GM18508 (cell line): Measurements from ENCODE around the gene TCEA3.

Experiments
- ATAC-seq: cut with Tn5 transposase; IDR thresholded peaks from one replicate; pipeline ENCODE4 v1.9.1; 2021; ENCODE audit warnings: moderate number of reproducible peaks; ENCODE audit not compliant: insufficient read depth, unreplicated experiment

The TCEA3 gene

DNA sequence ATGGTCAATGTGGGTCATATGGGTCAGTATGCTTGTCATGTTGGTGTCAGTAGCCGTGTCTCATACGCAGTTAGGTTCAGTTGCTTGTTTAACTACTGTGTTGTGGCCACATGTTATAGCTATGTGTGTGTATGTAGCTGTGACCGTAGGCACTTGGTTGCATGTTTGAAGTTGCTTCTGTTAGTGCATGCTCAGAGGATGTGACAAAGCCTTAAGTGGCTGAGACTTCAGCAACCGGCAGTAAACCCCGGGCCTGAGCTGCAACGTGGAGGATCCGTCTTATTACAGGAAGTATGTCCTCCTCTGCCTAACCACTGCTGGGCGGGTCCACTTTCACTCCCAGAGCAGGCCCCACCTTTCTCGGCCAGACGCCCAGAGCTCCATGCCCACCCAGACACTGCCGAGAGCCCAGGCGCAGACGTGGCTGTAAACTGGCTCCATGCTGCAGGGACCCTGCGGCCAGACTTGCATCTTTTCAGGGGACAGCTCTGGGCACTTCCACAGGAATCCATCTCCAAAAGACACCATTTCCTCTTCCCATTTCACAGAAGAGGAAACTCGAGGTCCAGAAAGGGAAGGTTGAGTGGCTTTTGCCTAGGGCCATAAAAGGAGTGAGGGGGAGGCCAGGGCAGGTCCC is 2.2 kb downstream of the TCEA3 start:
- no peak for ATAC-seq

DNA sequence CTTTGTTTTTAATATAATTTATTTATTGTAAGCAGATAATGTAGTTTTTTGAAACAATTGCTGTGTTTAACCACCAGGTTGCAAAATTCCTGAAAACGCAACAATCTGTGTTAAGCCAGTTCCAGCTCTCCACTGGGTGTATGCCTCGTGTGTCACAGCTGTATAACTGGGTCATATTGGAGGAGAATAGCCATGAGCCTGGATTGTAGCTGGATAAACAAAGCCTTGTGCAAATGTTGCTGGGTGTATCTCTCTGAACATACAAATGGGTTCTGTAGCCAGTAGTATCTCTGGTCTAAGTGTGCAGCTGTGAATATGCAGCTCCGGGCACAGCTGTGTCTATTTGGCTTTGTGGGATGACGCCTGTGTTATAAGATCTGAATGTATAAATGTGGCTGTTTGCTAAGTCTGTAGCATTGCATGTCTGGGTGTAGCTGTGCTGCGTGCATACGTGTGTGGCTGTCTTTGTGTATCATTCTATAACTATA is 2.8 kb downstream of the TCEA3 start:
- no peak for ATAC-seq

DNA sequence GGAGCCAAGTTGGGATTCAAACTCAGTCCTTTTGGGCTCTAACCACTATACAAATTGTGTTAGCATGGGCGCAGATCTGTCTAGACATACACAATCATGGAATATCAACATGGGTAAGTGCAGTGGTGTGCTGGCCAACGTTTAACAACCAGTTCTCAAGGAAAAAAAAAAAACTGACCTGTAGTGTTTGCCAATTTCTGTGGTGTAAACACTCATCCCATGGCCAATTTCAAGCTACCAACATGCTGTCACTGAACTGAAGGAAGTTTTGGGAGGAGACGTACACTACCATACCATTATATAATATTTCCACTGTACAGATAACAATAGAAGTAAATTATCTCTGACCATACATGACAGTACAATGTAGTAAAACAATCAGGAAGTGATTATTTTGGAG is 3.2 kb downstream of the TCEA3 start:
- no peak for ATAC-seq

DNA sequence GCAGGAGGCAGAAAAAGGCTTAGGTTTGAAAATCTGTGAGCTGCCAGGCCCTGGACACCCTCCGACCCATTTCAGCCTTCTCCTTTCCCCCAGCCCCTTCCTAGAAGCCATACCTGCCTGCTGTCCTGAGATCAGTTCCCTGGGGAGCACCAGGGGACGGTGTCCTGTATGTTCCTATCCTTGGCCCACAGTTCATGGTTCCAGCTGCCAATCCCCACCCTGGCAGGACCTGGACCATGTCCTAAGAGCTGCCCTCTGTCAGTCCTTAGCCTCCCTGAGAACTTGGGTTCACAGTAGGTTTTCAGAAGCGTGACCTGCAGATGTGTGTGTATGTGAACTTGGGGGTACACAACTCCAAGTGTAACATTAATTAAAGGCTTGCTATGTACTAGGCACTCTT is 3.8 kb downstream of the TCEA3 start:
- no peak for ATAC-seq

DNA sequence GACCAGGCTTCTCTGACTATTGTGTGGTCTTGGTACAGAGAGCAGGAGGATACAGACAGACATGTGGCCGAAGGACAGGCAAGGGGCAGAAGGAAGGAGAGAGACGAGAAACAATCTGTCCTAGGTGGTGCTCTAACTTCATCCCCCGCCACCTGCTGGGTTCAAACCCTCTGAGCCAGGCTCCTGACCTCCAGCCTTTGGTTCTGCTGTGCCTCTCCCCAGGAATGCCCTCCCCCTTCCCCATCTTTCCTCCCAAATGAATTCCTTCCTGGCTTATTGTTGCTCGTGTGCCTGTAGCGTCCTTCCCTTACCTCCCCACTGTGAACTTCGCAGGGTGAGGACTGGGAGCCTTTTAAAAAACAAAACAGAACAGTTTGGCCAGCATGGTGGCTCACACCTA is 5.4 kb downstream of the TCEA3 start:
- ATAC-seq: no peak

DNA sequence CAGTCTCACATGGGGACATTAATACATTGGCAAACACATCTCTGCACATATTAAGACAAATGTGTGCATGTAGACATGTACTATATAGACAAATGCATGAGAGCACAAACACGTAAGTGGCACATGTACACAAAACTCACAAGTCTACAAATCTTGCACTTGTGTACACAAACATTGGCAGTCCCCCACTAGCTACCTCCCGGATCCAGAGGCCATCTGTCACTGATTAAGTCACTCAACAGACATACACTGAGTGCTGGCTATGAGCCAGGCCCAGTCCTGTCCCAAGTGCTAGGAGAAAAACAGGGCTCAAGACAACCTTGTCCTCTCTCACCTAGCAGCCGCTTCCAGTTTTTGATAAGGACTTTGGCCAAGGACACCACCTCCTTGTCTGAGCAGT is 7.0 kb downstream of the TCEA3 start:
- ATAC-seq: no peak

DNA sequence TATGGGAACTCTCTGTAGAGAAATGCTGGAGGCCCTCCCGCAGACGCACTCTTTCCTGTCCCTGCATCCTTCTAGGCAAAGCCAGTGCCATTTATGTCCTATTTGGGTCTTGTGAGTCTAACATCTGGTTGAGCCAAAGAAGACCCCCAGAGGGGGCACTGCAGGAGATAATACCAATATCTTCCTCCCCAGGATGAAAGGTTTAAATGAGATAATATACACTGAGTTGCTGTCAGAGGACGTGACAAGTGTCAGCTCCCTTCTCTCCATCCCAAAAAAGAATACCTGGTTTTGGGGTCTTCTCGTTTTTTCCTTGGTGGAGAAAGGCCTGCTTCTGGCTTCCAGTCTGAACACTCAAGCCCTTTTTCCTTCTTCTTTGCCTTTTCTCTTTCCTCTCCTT is 7.6 kb downstream of the TCEA3 start:
- ATAC-seq: no peak

DNA sequence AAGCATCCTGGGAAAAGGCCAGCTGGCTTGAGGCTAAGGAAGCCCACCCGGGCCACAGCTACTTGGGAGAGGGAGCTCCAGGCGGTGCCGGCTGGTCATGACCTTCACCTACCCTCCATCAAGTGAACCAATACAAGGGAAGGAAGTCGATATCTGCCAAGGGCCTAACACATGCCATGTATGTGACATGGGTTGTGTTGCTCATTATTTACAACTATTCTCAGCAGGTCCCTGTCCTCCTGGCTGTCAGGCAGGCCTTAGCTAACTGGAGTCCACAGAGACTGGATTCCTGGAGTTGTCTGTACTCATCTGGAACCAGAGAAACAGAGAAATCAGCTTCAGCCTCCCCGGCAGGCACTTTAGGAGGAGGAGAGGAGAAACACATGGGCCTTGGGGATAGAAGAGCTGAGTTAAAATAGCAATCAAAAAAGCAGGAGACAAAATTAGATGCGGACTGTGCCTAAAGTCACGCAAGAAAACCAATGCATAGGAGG is 15.7 kb downstream of the TCEA3 start:
- no peak for ATAC-seq

DNA sequence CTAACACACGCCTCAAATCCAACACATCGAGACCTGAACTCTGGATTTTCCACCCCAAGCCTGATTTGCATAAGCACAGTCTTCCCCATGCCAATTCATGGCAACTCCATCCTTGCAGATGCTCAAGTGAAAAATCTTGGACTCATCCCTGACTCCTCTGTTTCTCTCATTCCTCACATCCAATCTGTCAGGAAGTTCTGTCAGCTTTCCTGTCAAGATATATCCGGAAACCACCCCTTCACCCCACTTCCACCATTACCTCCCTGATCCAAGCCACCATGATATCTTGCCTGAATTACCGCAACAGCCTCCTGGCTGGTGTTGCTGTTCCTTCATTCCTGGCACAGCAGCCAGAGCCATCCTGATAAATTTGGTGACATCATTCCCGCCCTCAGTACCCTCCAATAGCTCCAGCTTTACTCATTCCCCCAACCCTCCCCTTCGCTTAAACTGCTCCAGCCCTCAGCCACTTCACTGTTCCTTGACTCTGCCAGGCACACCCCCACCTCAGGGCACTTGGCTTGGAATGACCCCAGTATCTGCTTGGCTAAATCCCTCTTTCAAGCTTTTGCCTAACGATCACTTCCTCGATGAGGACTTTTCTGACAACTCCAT is 17.4 kb downstream of the TCEA3 start:
- no peak for ATAC-seq

DNA sequence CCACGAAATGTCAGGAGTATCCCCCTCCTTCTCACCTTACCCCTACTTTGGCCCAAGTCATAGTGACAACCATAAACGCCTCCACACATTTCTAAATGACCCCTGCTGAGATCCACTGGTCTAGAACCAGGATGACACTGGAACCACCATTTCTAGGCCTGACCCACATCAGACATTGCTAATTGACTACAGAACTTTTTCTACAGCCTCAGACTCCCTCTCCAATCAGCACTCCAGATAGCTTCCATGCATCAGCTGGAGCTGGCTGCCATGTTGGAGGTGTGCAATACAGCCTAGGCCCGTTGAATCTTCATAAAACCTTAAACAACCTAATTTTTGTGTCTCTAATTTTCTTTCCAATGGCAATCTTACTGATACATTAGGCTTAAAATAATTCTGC is 18.6 kb downstream of the TCEA3 start:
- no peak for ATAC-seq

DNA sequence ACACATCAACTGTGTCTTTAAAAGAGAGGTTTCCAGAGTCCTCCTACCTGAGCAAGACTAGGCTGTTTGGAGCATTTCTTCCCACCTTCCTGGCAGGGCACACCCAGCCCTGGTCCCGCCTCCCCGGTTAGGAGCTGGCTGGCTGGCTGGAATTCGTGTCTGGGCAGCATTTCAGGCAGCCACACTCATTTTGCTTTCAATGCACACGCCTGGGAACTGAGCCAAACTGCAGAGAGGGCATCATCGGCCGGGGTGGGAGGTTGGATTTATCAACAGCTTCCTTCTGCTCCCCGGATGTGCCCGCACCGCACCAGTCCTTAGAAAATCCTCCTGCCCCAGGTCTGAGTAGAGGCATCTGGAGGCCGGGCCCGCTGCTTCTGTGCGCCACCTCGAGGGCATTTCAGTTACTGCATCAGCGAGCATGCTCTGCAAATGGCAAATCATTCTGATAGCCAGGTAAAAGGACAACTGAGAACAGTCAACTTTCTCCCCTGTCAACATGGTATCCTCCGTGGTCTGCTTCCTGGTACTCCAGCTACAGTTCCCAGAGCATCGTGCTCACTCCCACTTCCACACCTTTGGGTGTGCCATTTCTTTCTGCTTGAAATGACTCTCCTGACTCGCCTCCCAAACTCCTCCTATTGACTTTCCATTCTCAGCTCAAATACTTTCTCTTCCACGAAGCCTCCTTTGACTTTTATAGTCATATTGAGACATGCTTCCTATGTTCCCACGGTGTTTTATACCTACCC is 20.6 kb downstream of the TCEA3 start:
- no peak for ATAC-seq

DNA sequence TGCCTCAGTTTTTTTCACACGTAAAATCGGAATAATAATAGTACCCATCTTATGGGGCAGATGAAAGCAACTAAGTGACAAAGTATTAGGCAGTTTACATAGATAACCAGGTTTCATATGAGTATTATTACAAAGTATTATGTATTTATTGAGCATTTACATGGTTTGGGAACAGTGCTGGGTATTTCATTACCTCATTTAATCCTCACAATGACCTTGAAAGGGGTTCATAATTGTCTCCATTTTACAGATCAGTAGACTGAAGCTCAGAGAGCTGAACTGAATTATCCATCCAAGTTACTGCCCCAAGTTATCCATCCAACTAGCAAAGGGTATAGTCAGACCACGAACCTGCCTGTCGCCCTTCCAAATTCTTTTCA is 21.2 kb downstream of the TCEA3 start:
- ATAC-seq: no peak

DNA sequence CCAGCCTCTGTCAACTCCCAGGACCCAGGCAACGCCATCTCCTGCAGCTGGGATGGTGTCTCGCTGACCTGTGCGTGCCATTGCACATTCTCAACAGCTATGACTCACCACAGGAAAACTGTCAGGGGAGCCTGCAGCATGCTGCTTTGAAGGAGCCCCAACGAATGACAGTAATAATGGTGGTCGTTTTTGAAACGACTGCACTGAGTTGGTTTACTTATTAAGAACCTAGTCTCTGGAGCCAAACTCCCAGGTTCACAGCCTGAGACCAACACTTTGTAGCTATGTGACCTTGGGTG is 21.6 kb downstream of the TCEA3 start:
- no peak for ATAC-seq

DNA sequence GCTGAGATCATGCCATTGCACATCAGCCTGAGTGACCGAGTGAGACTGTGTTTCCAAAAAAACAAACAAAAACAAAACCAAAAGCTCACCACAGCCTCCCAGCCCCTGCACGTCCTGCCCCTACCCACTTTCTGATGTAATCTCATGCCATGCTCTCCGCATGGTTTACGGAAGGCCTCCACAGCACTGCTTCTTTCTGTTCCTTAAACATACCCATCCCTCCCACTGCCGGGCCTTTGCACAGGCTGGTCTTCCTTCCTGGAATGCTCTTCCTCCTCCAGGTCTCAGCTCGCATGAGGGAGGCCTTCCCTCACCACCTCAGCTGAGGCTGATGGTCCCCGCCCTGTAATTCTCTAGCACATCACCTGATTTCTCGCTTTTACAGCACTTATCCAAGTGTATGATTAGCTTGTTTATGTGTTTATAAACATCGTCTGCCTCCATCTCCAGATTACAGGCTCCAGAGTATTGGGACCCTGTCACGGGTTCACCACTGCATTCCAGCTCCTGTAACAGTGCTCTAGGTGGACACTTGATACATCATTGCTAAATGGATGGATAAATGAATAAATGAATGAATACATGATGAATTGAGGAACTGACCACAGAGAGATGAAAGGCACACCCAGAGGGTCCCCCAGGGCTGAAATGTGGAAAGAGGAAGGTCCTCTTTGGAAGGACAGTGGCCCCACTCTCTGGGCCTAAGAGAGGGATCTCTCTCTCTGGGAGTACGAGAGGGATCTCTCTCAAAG is 22.1 kb downstream of the TCEA3 start:
- ATAC-seq: no peak

DNA sequence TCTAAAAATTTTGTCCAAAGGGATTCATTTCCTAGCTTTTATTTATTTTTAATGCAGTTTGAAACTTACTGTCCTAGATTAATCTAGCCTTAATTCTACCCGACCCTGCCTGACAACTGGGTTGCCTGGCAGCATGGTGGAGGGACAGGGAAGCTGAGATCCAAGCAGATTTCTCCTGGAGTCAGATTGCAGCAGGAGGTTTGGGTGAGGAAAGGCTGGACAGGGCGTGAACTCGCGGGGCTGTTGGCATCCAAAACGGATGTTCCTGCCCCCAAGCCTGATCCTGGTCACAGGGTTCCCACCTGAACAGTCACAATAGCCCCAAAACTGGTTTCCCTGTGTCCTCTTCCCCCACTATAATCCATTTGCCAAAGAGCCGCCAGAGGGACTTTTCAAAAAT is 23.2 kb downstream of the TCEA3 start:
- ATAC-seq: no peak

DNA sequence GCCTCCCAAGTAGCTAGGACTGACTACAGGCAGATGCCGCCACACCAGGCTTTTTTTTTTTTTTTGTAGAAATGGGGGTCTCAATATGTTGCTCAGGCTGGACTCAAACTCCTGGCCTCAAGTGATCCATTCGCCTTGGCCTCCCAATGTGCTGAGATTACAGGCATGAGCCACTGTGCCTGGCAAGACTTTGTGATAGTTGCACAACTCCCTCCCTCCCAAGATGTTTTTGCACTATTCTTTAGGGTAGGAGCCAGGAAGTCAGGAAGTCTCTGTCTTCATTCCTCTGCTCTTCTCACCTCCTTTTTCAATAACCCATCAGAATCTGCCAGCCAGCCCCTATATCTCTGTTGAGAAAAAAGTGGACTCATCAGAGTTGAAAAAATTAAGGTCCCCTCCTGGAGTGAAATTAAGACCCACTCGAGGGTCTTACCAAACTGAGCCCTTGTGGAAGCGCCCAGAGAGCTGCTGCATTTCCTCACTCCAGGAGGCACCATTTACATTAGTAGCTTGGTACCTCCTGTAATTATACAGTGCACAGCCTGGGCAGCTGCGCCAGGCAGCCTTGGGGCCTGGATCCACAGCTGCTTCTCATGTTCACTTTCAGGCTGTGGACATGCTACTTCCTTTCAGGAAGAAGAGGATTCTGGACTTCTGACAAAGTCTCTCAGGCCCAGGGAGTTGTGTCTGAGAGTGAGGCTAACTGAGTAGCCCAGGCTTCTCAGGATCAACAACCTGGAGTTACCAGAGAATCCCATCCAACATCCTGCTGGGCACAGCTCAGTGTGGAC is 24.0 kb downstream of the TCEA3 start:
- no peak for ATAC-seq

DNA sequence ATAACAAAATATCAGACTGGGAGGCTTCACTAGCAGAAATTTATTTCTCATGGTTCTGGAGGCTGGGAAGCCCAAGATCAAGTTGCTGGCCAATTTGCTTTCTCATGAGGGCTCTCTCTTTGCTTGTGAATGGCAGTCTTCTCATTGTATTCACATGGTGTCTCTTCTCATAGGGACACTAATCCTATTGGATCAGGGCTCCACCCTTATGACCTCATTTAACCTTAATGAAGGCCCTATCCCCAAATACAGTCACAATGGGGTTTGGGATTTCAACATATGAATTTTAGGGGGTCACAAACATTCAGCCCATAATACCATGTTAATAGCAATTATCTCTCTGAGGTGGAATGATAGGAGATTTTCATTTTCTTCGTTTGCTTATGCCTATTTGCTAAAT is 25.3 kb downstream of the TCEA3 start:
- no peak for ATAC-seq

DNA sequence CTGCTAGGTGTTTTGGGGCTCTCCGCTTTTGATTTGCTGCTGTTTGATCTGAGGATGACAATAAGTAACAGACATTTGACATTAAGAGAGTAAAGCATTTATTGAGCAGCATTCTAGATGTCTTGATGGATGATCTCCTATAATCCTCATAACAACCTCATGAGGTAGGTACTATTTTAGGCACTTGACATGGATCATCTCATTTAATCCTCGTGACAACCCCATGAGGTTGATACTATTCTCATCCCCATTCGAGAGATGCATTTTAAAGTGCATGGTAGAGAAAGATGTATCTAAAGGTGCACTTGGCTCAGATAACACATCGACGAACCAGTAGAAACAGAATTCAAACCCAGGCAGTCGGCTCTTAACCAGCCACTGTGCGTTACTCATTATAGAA is 26.6 kb downstream of the TCEA3 start:
- no peak for ATAC-seq

DNA sequence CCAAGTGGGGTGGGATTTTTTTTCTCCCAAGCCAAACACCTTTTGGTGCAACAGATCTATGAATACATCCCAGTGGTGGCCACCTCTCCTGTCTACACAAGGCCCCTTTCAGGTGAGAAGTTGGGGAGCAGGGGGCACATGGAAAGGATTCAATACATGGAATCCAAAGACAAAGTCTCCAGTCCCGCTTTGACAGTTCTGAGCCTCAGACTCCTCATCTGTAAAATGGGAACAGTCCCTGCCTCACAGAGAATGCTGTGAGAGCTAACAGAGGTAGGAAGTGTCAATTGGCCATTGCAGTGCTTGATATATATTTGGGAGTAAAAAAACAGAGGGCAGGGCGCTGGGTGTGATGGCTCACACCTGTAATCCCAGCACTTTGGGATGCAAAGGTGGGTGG is 28.2 kb downstream of the TCEA3 start:
- no peak for ATAC-seq

DNA sequence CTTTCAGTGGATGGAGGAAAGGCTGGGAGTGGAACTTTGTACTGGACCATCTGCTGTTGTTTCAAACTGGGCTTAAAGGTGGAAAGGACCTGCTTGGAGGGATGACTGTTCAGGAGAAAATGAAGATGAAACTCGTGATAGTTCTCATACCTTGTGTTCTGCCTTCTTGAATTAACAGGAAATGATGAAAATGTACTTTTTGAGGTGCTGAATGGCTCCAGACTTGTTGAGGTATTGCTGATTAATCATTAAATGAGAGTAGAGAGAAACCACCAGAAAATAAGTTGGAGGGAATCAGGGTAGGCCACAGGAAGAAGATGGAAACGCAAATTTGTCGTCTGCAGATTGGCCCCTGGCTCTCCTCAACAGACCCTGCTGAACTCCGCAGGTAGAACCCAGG is 28.7 kb downstream of the TCEA3 start:
- no peak for ATAC-seq
